Mesodermal cell (in vitro differentiated cells): ENCODE measurements around the gene LRRC4C.
A peak's percentile ranks its signal among the peaks of the same experiment; 100 is the strongest.
"Not testable (repeated sequence)": the region's sequence is repeated elsewhere in the genome, so short reads cannot be mapped to it uniquely, and the experiment has no call there.

Experiments
- H3K27ac ChIP-seq: 2 replicates; pipeline ENCODE4 v1.7.0; 2013; ENCODE audit warnings: mild to moderate bottlenecking, low read depth, low read length, moderate library complexity; ENCODE audit not compliant: severe bottlenecking
- H3K36me3 ChIP-seq: 2 replicates; pipeline ENCODE4 v1.7.1; 2013; ENCODE audit warnings: mild to moderate bottlenecking, low read length, moderate library complexity; ENCODE audit not compliant: control insufficient read depth, insufficient read depth
- H3K4me1 ChIP-seq: one replicate; pipeline ENCODE4 v1.7.1; 2013; ENCODE audit warnings: mild to moderate bottlenecking, low read length; ENCODE audit not compliant: insufficient read depth, control insufficient read depth, poor library complexity, severe bottlenecking
- H3K4me3 ChIP-seq: 2 replicates; pipeline ENCODE4 v1.7.0; 2013; ENCODE audit warnings: low read length, control low read depth, mild to moderate bottlenecking; ENCODE audit not compliant: insufficient read depth, poor library complexity, severe bottlenecking; ENCODE audit errors: extremely low read depth
- H3K9me3 ChIP-seq: 2 replicates; pipeline ENCODE4 v1.7.1; 2013; ENCODE audit warnings: mild to moderate bottlenecking, low read length, moderate library complexity; ENCODE audit not compliant: control insufficient read depth
- WGBS, 2 experiments: methylation state at CpG; one replicate each; pipeline ENCODE4 v1.1.5; 2013; ENCODE audit warnings: missing lambda C conversion rate in 2 of 2; ENCODE audit not compliant: insufficient coverage in 2 of 2; 5-methylcytosine and 5-hydroxymethylcytosine counted together

LRRC4C gene

GRCh38 chr11:40185793-40186192, 1273.7 kb downstream of the LRRC4C start:
- 79% methylated on average over 3 of the region's 4 CpGs; no CpG with 5 or more reads in 1 of the 2 experiments for WGBS, 2 experiments
- Histone ChIP-seq H3K9me3 (no peaks in the 10 kb centered on the region), H3K36me3 (no peaks in the 10 kb centered on the region), H3K27ac (no peak overlapping the region), H3K4me1 (no peaks in the 10 kb centered on the region), H3K4me3 (no peak overlapping the region)

GRCh38 chr11:40183073-40184064, 1276.1 kb downstream of the LRRC4C start:
- no peaks in the 10 kb centered on the region for H3K4me1 ChIP-seq
- WGBS, 2 experiments = 83% methylated on average over 1 of the region's 5 CpGs; no CpG with 5 or more reads in 1 of the 2 experiments
- no peak overlapping the region for H3K4me3 ChIP-seq
- no peaks in the 10 kb centered on the region for H3K9me3 ChIP-seq
- H3K27ac ChIP-seq = no peak overlapping the region
- H3K36me3 ChIP-seq = no peaks in the 10 kb centered on the region

GRCh38 chr11:40179541-40179940, 1279.9 kb downstream of the LRRC4C start:
- Histone ChIP-seq H3K4me1 (no peaks in the 10 kb centered on the region), H3K27ac (no peak overlapping the region), H3K9me3 (no peaks in the 10 kb centered on the region), H3K4me3 (no peak overlapping the region), H3K36me3 (no peaks in the 10 kb centered on the region)
- 82 to 83% methylated on average over 3 to 4 of the region's 6 CpGs for WGBS, 2 experiments

GRCh38 chr11:40178470-40178869, 1281.0 kb downstream of the LRRC4C start:
- no peak overlapping the region for H3K4me3 ChIP-seq
- H3K4me1 ChIP-seq = no peaks in the 10 kb centered on the region
- no CpG with 5 or more reads among the region's 2 CpGs for WGBS, 2 experiments
- no peak overlapping the region for H3K27ac ChIP-seq
- no peaks in the 10 kb centered on the region for H3K9me3 ChIP-seq
- no peaks in the 10 kb centered on the region for H3K36me3 ChIP-seq

GRCh38 chr11:40175980-40176379, 1283.5 kb downstream of the LRRC4C start:
- Histone ChIP-seq H3K9me3 (no peaks in the 10 kb centered on the region), H3K27ac (no peak overlapping the region), H3K4me1 (no peaks in the 10 kb centered on the region), H3K4me3 (no peak overlapping the region), H3K36me3 (no peaks in the 10 kb centered on the region)
- 96 to 100% methylated on average over 3 of the region's 3 CpGs for WGBS, 2 experiments

GRCh38 chr11:40170078-40170477, 1289.4 kb downstream of the LRRC4C start:
- Histone ChIP-seq H3K4me3 (no peak overlapping the region), H3K9me3 (no peaks in the 10 kb centered on the region), H3K27ac (no peak overlapping the region), H3K36me3 (no peaks in the 10 kb centered on the region), H3K4me1 (peaks cover 9% of the 10 kb centered on the region)
- 54 to 80% methylated on average over 1 to 2 of the region's 2 CpGs for WGBS, 2 experiments

GRCh38 chr11:40168414-40168813, 1291.0 kb downstream of the LRRC4C start:
- no peaks in the 10 kb centered on the region for H3K36me3 ChIP-seq
- H3K9me3 ChIP-seq = no peaks in the 10 kb centered on the region
- H3K4me1 ChIP-seq = peaks cover 9% of the 10 kb centered on the region
- 100% methylated on average over 1 of the region's 1 CpG for WGBS, 2 experiments
- peak overlapping the region; percentile 12 for H3K27ac ChIP-seq
- H3K4me3 ChIP-seq = no peak overlapping the region

GRCh38 chr11:40167805-40168204, 1291.6 kb downstream of the LRRC4C start:
- not testable (repeated sequence) for H3K27ac ChIP-seq, H3K9me3 ChIP-seq, H3K4me1 ChIP-seq, H3K36me3 ChIP-seq, H3K4me3 ChIP-seq
- WGBS, 2 experiments = 80 to 100% methylated on average over 1 of the region's 5 CpGs

GRCh38 chr11:40166892-40167291, 1292.6 kb downstream of the LRRC4C start:
- no peaks in the 10 kb centered on the region for H3K9me3 ChIP-seq
- H3K4me3 ChIP-seq = no peak overlapping the region
- WGBS, 2 experiments = 79 to 85% methylated on average over 2 to 4 of the region's 4 CpGs
- no peaks in the 10 kb centered on the region for H3K36me3 ChIP-seq
- peaks cover 9% of the 10 kb centered on the region for H3K4me1 ChIP-seq
- H3K27ac ChIP-seq = no peak overlapping the region

- Histone ChIP-seq H3K4me1 (peaks cover 1% of the 10 kb centered on the region), H3K36me3 (no peaks in the 10 kb centered on the region), H3K27ac (no peak overlapping the region), H3K4me3 (no peak overlapping the region), H3K9me3 (no peaks in the 10 kb centered on the region)
- WGBS, 2 experiments = 76 to 85% methylated on average over 2 of the region's 4 CpGs
Measured at GRCh38 chr11:40162901-40163883, 1296.3 kb downstream of the LRRC4C start.
